ENCODE results near the gene TICAM2. TPM values are rescaled to one million over a fixed set of nuclear protein-coding genes. Genes with fewer than 3 reads are reported as not detected.

The TICAM2 gene
- total RNA-seq, 1 experiment from 2014 or later, result 0.24 TPM

- Histone ChIP-seq H3K23me2 (ENCODE audit: insufficient read length, low read depth, low read length, poor library complexity, severe bottlenecking) (peaks cover 2% of the 10 kb centered on the region), H3K56ac (ENCODE audit: insufficient read length, low read depth, low read length) (no peak within 1 kb of the TSS), H3T11ph (ENCODE audit: low read length) (no peak within 1 kb of the TSS), H2BK15ac (ENCODE audit: low read depth, low read length) (no peak within 1 kb of the TSS), H3K18ac (ENCODE audit: insufficient read length, low read depth, low read length) (no peak within 1 kb of the TSS), H3K79me1 (ENCODE audit: insufficient read depth, low read depth, low read length, poor library complexity, severe bottlenecking) (peaks cover 10% of the 10 kb centered on the region), H3K14ac (ENCODE audit: insufficient read depth, low read length) (no peak within 1 kb of the TSS), H2BK120ac (ENCODE audit: low read depth, low read length, poor library complexity, severe bottlenecking) (no peak within 1 kb of the TSS), H4K20me1 (ENCODE audit: control insufficient read depth, insufficient read depth, insufficient read length) (no peaks in the 10 kb centered on the region), H3K27me3 (ENCODE audit: insufficient read depth, low read length) (no peaks in the 10 kb centered on the region), H3K4me2 (ENCODE audit: insufficient read depth, insufficient read length, low read length) (peak within 1 kb of the TSS; percentile 82), H3K4ac (ENCODE audit: low read depth, low read length) (no peak within 1 kb of the TSS), H3K23ac (ENCODE audit: insufficient read length, low read depth, low read length) (no peak within 1 kb of the TSS), H2BK12ac (ENCODE audit: insufficient read length, low read depth, low read length) (no peak within 1 kb of the TSS), H3K27ac (ENCODE audit: insufficient read length, low read depth, low read length) (no peak within 1 kb of the TSS), H3K79me2 (ENCODE audit: insufficient read depth, low read length) (peaks cover 24% of the 10 kb centered on the region; the same call in 1 of the 2 replicates), H4K5ac (ENCODE audit: insufficient read length, low read depth, low read length) (no peak within 1 kb of the TSS), H4K8ac (replicated peaks; ENCODE audit: insufficient read length, low read depth, low read length) (no peak within 1 kb of the TSS), H3K9me3 (ENCODE audit: control insufficient read depth, low read depth, low read length) (no peaks in the 10 kb centered on the region), H4K91ac (ENCODE audit: insufficient read length, low read depth, low read length) (no peak within 1 kb of the TSS), H2BK20ac (ENCODE audit: low read depth, low read length, poor library complexity, severe bottlenecking) (no peak within 1 kb of the TSS), H2AFZ (ENCODE audit: low read length) (no peak within 1 kb of the TSS), H2AK5ac (ENCODE audit: insufficient read length, low read length) (no peak within 1 kb of the TSS), H2BK5ac (ENCODE audit: insufficient read length, low read length) (no peak within 1 kb of the TSS), H3K9ac (ENCODE audit: extremely low read depth, insufficient read length, low read length) (peak within 1 kb of the TSS; percentile 44), H3K4me1 (ENCODE audit: insufficient read depth, low read length) (no peaks in the 10 kb centered on the region; the same call in 1 of the 2 replicates)
- WGBS (ENCODE audit: extremely low coverage, insufficient read length, low lambda C conversion rate), result no CpG with 5 or more reads among the region's 77 CpGs
- peak; percentile 97 for DNase-seq
- peaks cover 17 to 19% of the 10 kb centered on the region in 2 experiments for H3K4me1 Mint-ChIP-seq
- peak within 1 kb of the TSS; percentile 95 to 97 (median 97) for H3K27ac Mint-ChIP-seq
- TF ChIP-seq CTCF (conservative IDR thresholded peaks at IDR 0.05), result no peak
- H3K27me3 Mint-ChIP-seq (ENCODE audit: low read depth), result no peaks in the 10 kb centered on the region
- no peak within 1 kb of the TSS; a peak in 1 of 5 replicates for H3K4me3 Mint-ChIP-seq
- peaks cover 0 to 2% (median 0%) of the 10 kb centered on the region in 3 experiments; a peak in 3 of 7 replicates for H3K36me3 Mint-ChIP-seq (ENCODE audit: insufficient read depth in 1 of 3, low read depth in 3 of 3)
- no peaks in the 10 kb centered on the region; a peak in 1 of 5 replicates for H3K9me3 Mint-ChIP-seq
Observed at GRCh38 chr5:115625579-115626444, 23.5 kb upstream of the TICAM2 start, which contains the start of gene TMED7. Gene TMED7 (minus strand): TSS chr5:115626036. CDS start chr5:115625792, 244 bp downstream.

Data from H9 (cell line).